ENCODE measurements around the gene SPNS2. TPM values are rescaled to one million over a fixed set of nuclear protein-coding genes. Genes with fewer than 3 reads are reported as not detected.

Gene SPNS2
- total RNA-seq, 1 experiment from 2014 or later = not detected

DNA sequence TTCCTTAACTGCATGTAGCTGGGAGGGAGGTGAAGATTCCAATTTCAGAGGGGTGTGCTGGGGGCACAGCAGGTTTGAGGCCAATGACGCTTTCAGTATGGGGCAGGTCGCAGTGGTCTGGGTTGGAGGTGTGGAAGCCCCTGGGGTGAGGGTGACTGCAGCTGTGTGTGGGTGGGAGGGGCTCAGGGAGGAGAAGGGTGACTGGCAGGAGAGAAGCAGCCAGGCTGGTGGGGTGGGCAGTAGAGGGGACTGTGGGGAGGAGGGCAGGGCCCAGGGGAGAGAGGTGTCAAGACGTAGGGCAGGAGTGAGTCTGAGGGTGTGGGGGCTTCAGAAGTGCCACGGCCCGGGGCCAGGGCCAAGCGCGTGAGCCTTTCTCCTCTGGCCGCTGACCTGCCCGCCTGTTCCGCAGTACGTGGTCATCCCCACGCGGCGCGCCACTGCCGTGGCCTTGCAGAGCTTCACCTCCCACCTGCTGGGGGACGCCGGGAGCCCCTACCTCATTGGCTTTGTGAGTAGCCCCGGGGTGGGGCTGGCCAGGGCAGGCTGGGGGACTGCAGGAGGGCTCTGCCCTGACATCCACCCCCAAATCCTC, 37.1 kb downstream of the SPNS2 start:
- ChIA-PET POLR2A (interaction anchor here (1.1 kb wide), 1 partner anchor 134 kb away, joined by 4 read pairs; no protein-coding TSS in a partner anchor), CTCF (interaction anchor here (0.6 kb wide), 1 partner anchor 19 kb away, joined by 4 read pairs; the partner anchor contains the start of gene MYBBP1A)
- Mint-ChIP-seq H3K27ac (ENCODE audit: low read depth, unreplicated experiment) (no peak overlapping the region), H3K36me3 (ENCODE audit: insufficient read depth, unreplicated experiment) (peaks cover 50% of the 10 kb centered on the region), H3K27me3 (ENCODE audit: insufficient read depth, unreplicated experiment) (peaks cover 12% of the 10 kb centered on the region), H3K4me3 (ENCODE audit: unreplicated experiment) (no peak overlapping the region), H3K4me1 (ENCODE audit: insufficient read depth, unreplicated experiment) (peaks cover 5% of the 10 kb centered on the region), H3K9me3 (ENCODE audit: unreplicated experiment) (no peaks in the 10 kb centered on the region)
- TF ChIP-seq, protein P1, sequence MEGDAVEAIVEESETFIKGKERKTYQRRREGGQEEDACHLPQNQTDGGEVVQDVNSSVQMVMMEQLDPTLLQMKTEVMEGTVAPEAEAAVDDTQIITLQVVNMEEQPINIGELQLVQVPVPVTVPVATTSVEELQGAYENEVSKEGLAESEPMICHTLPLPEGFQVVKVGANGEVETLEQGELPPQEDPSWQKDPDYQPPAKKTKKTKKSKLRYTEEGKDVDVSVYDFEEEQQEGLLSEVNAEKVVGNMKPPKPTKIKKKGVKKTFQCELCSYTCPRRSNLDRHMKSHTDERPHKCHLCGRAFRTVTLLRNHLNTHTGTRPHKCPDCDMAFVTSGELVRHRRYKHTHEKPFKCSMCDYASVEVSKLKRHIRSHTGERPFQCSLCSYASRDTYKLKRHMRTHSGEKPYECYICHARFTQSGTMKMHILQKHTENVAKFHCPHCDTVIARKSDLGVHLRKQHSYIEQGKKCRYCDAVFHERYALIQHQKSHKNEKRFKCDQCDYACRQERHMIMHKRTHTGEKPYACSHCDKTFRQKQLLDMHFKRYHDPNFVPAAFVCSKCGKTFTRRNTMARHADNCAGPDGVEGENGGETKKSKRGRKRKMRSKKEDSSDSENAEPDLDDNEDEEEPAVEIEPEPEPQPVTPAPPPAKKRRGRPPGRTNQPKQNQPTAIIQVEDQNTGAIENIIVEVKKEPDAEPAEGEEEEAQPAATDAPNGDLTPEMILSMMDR (IDR thresholded peaks at IDR 0.05; ENCODE audit: unreplicated experiment) = no peak
- no peak for DNase-seq (ENCODE audit: unreplicated experiment)
- no TSS peak for BruUV-seq (replicated peaks)
- intact Hi-C loops (cut with micrococcal nuclease) = no loop called here

DNA sequence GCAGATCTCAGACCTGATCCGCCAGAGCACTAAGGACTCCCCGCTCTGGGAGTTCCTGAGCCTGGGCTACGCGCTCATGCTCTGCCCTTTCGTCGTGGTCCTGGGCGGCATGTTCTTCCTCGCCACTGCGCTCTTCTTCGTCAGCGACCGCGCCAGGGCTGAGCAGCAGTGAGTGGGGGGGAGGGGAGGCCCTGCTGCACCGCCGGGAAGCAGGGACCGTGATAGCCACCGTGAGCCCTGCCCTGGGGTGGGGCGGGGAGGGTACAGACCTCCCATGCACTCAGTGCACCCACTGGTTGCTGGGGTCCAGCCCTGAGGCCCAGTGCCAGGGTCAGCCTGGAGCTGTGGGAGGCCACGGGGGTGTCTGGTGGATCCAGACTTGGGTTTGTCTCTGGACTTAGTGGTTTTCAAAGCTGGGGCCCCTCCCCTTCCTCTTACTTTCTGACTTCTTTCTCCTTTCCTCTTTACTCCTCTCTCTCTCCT, 37.6 kb downstream of the SPNS2 start:
- Mint-ChIP-seq H3K9me3 (ENCODE audit: unreplicated experiment) (no peaks in the 10 kb centered on the region), H3K27me3 (ENCODE audit: insufficient read depth, unreplicated experiment) (peaks cover 12% of the 10 kb centered on the region), H3K4me1 (ENCODE audit: insufficient read depth, unreplicated experiment) (peaks cover 5% of the 10 kb centered on the region), H3K36me3 (ENCODE audit: insufficient read depth, unreplicated experiment) (peaks cover 51% of the 10 kb centered on the region), H3K4me3 (ENCODE audit: unreplicated experiment) (no peak overlapping the region), H3K27ac (ENCODE audit: low read depth, unreplicated experiment) (no peak overlapping the region)
- intact Hi-C loops (cut with micrococcal nuclease) = no loop called here
- CTCF ChIA-PET = interaction anchor here (0.5 to 0.6 kb wide), 2 partner anchors 19 to 232 kb away, joined by 3 to 4 read pairs; partner anchors contain the start of gene MYBBP1A
- TF ChIP-seq, protein P1 (IDR thresholded peaks at IDR 0.05; ENCODE audit: unreplicated experiment) = no peak
- BruUV-seq (replicated peaks) = no TSS peak
- POLR2A ChIA-PET = interaction anchor here (1.1 kb wide), 1 partner anchor 10 kb away, joined by 7 read pairs; no protein-coding TSS in a partner anchor
- DNase-seq (ENCODE audit: unreplicated experiment) = no peak

GRCh38 chr17:4536742-4537411, 38.2 kb downstream of the SPNS2 start:
- Mint-ChIP-seq H3K4me3 (ENCODE audit: unreplicated experiment) (no peak overlapping the region), H3K9me3 (ENCODE audit: unreplicated experiment) (no peaks in the 10 kb centered on the region), H3K4me1 (ENCODE audit: insufficient read depth, unreplicated experiment) (peaks cover 5% of the 10 kb centered on the region), H3K36me3 (ENCODE audit: insufficient read depth, unreplicated experiment) (peaks cover 52% of the 10 kb centered on the region), H3K27me3 (ENCODE audit: insufficient read depth, unreplicated experiment) (peaks cover 7% of the 10 kb centered on the region), H3K27ac (ENCODE audit: low read depth, unreplicated experiment) (no peak overlapping the region)
- ChIA-PET CTCF (interaction anchor here (0.5 kb wide), 1 partner anchor 232 kb away, joined by 3 read pairs; no protein-coding TSS in a partner anchor), POLR2A (interaction anchor here (0.5 to 2.9 kb wide), 5 partner anchors 11 to 298 kb away, joined by 3 to 15 read pairs (median 6); partner anchors contain the start of gene MYBBP1A)
- intact Hi-C loops (cut with micrococcal nuclease) = no loop called here
- TF ChIP-seq, protein P1 (IDR thresholded peaks at IDR 0.05; ENCODE audit: unreplicated experiment) = no peak
- no TSS peak for BruUV-seq (replicated peaks)
- no peak for DNase-seq (ENCODE audit: unreplicated experiment)
